Motor neuron (in vitro differentiated cells): ENCODE results near the gene SGO2. TPM values are rescaled to one million over a fixed set of nuclear protein-coding genes. Genes with fewer than 3 reads are reported as not detected.

Experiments used
- ATAC-seq, 8 experiments: fragments of 200-7000 bp; cut with Tn5 transposase; replicated peaks in 6 of 8; 2 replicates each; pipeline ENCODE4 v1.8.0; 2021; ENCODE audit warnings: mild to moderate bottlenecking in 8 of 8, moderate library complexity in 8 of 8
- H3K27ac ChIP-seq, 2 donors: fragments of 250-450 bp; sonication (Bioruptor Pico); 2 replicates each; pipeline ENCODE4 v1.9.0; 2021; ENCODE audit warnings: antibody characterized with exemption in 2 of 2, mild to moderate bottlenecking in 2 of 2, moderate library complexity in 1 of 2
- H3K4me1 ChIP-seq, 2 donors: fragments of 250-450 bp; sonication (Bioruptor Pico); replicated peaks in 1 of 2; 2 replicates each; pipeline ENCODE4 v1.6.1; 2021; ENCODE audit warnings: antibody characterized with exemption in 2 of 2, mild to moderate bottlenecking in 2 of 2, moderate library complexity in 1 of 2
- H3K4me3 ChIP-seq, 5 donors: fragments of 250-450 bp; sonication (Bioruptor Pico); 2 replicates each; pipeline ENCODE4 v1.9.0; 2021; ENCODE audit warnings: antibody characterized with exemption in 5 of 5, mild to moderate bottlenecking in 5 of 5, moderate library complexity in 4 of 5
- WGBS, 10 experiments: fragments of 450-650 bp; shearing (Covaris generic); methylation state at CpG; one replicate each; pipeline ENCODE4 v1.0.0; 2022; 5-methylcytosine and 5-hydroxymethylcytosine counted together
- in situ Hi-C, 9 experiments: fragments of 400-800 bp; cut with MboI; loops; one replicate each; pipeline ENCODE4 v1.15.0; 2021; ENCODE audit warnings: low sequenced_read_pairs in 9 of 9, low pct_unique_long_range_greater_than_20kb in 2 of 9; ENCODE audit not compliant: unreplicated experiment in 9 of 9
- total RNA-seq, 8 experiments: library from RNA; unstranded; fragments of 300-600 nt; gene quantifications; 2 replicates each; pipeline versions ENCODE4 v1.2.3 to v1.2.4, GENCODE V29; 2022

Gene SGO2
- 10 to 100 TPM in 3 of 8 experiments, 1 to 10 TPM in 5; 1.1 to 20.5 (median 3.2) TPM for total RNA-seq

- peak within 1 kb of the TSS; percentile 55 to 94 (median 72) for H3K4me3 ChIP-seq
- in situ Hi-C loops: no loop called here
- 0 to 3% (median 2%) methylated on average over 1 to 32 of the region's 56 CpGs; no CpG with 5 or more reads in 3 of the 10 experiments for WGBS, 10 experiments
- peaks cover 0 to 6% of the 10 kb centered on the region in 2 donors for H3K4me1 ChIP-seq
- H3K27ac ChIP-seq: no peak within 1 kb of the TSS
- peak; percentile 98 to 100 (median 100) for ATAC-seq
Measured at GRCh38 chr2:200525882-200526651, at the start of gene SGO2. Gene SGO2 (plus strand): TSS chr2:200526207. CDS start chr2:200532976, 6,769 bp downstream.

GRCh38 chr2:200476836-200477235, 49.2 kb upstream of the SGO2 start:
- in situ Hi-C loops: loop anchor here in 1 of 9 experiments (25.0 kb wide), 1 partner anchor 490 kb away; no protein-coding TSS in a partner anchor
- Histone ChIP-seq H3K4me3 (no peak overlapping the region), H3K27ac (no peak overlapping the region), H3K4me1 (peaks cover 0 to 2% of the 10 kb centered on the region in 2 donors)
- WGBS, 10 experiments: 8 to 73% (median 29%) methylated on average over 1 to 7 of the region's 8 CpGs; no CpG with 5 or more reads in 3 of the 10 experiments
- no peak for ATAC-seq

- 58 to 98% (median 93%) methylated on average over 1 to 20 of the region's 21 CpGs; no CpG with 5 or more reads in 1 of the 10 experiments for WGBS, 10 experiments
- H3K4me3 ChIP-seq: no peak overlapping the region
- in situ Hi-C loops: loop anchor here in 1 of 9 experiments (25.0 kb wide), 1 partner anchor 490 kb away; no protein-coding TSS in a partner anchor
- peaks cover 0 to 2% of the 10 kb centered on the region in 2 donors for H3K4me1 ChIP-seq
- no peak overlapping the region for H3K27ac ChIP-seq
- ATAC-seq: no peak
Measured at GRCh38 chr2:200477667-200478131, 48.3 kb upstream of the SGO2 start.

GRCh38 chr2:200479692-200480265, 46.2 kb upstream of the SGO2 start:
- WGBS, 10 experiments: 42 to 90% (median 77%) methylated on average over 1 to 8 of the region's 8 CpGs
- Histone ChIP-seq H3K4me3 (no peak overlapping the region), H3K27ac (no peak overlapping the region), H3K4me1 (peaks cover 0 to 2% of the 10 kb centered on the region in 2 donors)
- ATAC-seq: peak in 1 of 8 experiments; percentile 51
- in situ Hi-C loops: loop anchor here in 5 of 9 experiments (5.0 to 25.0 kb wide), 4 partner anchors 492 to 505 kb away; no protein-coding TSS in a partner anchor

GRCh38 chr2:200482194-200482593, 43.8 kb upstream of the SGO2 start:
- Histone ChIP-seq H3K4me3 (no peak overlapping the region), H3K27ac (no peak overlapping the region)

GRCh38 chr2:200483729-200484198, 42.2 kb upstream of the SGO2 start:
- peak; percentile 30 to 79 (median 52) for ATAC-seq
- H3K4me1 ChIP-seq: peaks cover 0 to 2% of the 10 kb centered on the region in 2 donors
- in situ Hi-C loops: loop anchor here in 5 of 9 experiments (5.0 to 25.0 kb wide), 4 partner anchors 496 to 509 kb away; no protein-coding TSS in a partner anchor
- H3K27ac ChIP-seq: no peak overlapping the region
- no peak overlapping the region for H3K4me3 ChIP-seq
- 20 to 50% (median 40%) methylated on average over 1 to 3 of the region's 4 CpGs; no CpG with 5 or more reads in 4 of the 10 experiments for WGBS, 10 experiments

More at GRCh38 chr2:200482194-200482593, 43.8 kb upstream of the SGO2 start:
- H3K4me1 ChIP-seq: peaks cover 0 to 2% of the 10 kb centered on the region in 2 donors
- in situ Hi-C loops: loop anchor here in 5 of 9 experiments (5.0 to 25.0 kb wide), 4 partner anchors 495 to 507 kb away; no protein-coding TSS in a partner anchor
- ATAC-seq: no peak

GRCh38 chr2:200484934-200485333, 41.1 kb upstream of the SGO2 start:
- WGBS, 10 experiments: 33 to 100% (median 73%) methylated on average over 1 to 3 of the region's 3 CpGs
- in situ Hi-C loops: loop anchor here in 5 of 9 experiments (5.0 to 25.0 kb wide), 4 partner anchors 498 to 510 kb away; no protein-coding TSS in a partner anchor
- ATAC-seq: no peak

GRCh38 chr2:200486529-200486928, 39.5 kb upstream of the SGO2 start:
- Histone ChIP-seq H3K4me1 (no peaks in the 10 kb centered on the region), H3K4me3 (no peak overlapping the region), H3K27ac (no peak overlapping the region)
- in situ Hi-C loops: loop anchor here in 4 of 9 experiments (10.0 to 25.0 kb wide), 3 partner anchors 499 to 512 kb away; no protein-coding TSS in a partner anchor
- peak in 1 of 8 experiments; percentile 30 for ATAC-seq
- 0 to 100% (median 87%) methylated on average over 1 to 2 of the region's 2 CpGs for WGBS, 10 experiments

More at GRCh38 chr2:200484934-200485333, 41.1 kb upstream of the SGO2 start:
- Histone ChIP-seq H3K4me3 (no peak overlapping the region), H3K27ac (no peak overlapping the region), H3K4me1 (peaks cover 0 to 2% of the 10 kb centered on the region in 2 donors)

- ATAC-seq: peak in 3 of 8 experiments; percentile 26 to 73 (median 58)
- WGBS, 10 experiments: 25 to 100% (median 80%) methylated on average over 1 to 4 of the region's 4 CpGs; no CpG with 5 or more reads in 1 of the 10 experiments
- H3K4me3 ChIP-seq: no peak overlapping the region
- H3K27ac ChIP-seq: no peak overlapping the region
- no peaks in the 10 kb centered on the region for H3K4me1 ChIP-seq
- in situ Hi-C loops: loop anchor here in 4 of 9 experiments (10.0 to 25.0 kb wide), 3 partner anchors 501 to 513 kb away; no protein-coding TSS in a partner anchor
Measured at GRCh38 chr2:200488169-200488568, 37.8 kb upstream of the SGO2 start.

GRCh38 chr2:200490001-200490400, 36.0 kb upstream of the SGO2 start:
- Histone ChIP-seq H3K27ac (no peak overlapping the region), H3K4me3 (no peak overlapping the region), H3K4me1 (peaks cover 0 to 9% of the 10 kb centered on the region in 2 donors)
- in situ Hi-C loops: loop anchor here in 1 of 9 experiments (25.0 kb wide), 1 partner anchor 503 kb away; no protein-coding TSS in a partner anchor
- ATAC-seq: no peak
- WGBS, 10 experiments: 83 to 100% (median 99%) methylated on average over 1 to 13 of the region's 22 CpGs; no CpG with 5 or more reads in 4 of the 10 experiments

GRCh38 chr2:200492656-200493055, 33.4 kb upstream of the SGO2 start:
- Histone ChIP-seq H3K4me3 (no peak overlapping the region), H3K4me1 (peaks cover 0 to 9% of the 10 kb centered on the region in 2 donors), H3K27ac (no peak overlapping the region)
- ATAC-seq: no peak
- in situ Hi-C loops: loop anchor here in 1 of 9 experiments (25.0 kb wide), 1 partner anchor 505 kb away; no protein-coding TSS in a partner anchor

GRCh38 chr2:200494048-200494447, 32.0 kb upstream of the SGO2 start:
- Histone ChIP-seq H3K27ac (no peak overlapping the region), H3K4me1 (peaks cover 0 to 9% of the 10 kb centered on the region in 2 donors), H3K4me3 (no peak overlapping the region)
- in situ Hi-C loops: loop anchor here in 1 of 9 experiments (25.0 kb wide), 1 partner anchor 507 kb away; no protein-coding TSS in a partner anchor
- ATAC-seq: no peak
- 40 to 95% (median 83%) methylated on average over 1 to 2 of the region's 2 CpGs; no CpG with 5 or more reads in 1 of the 10 experiments for WGBS, 10 experiments
